Neuron (in vitro differentiated cells): Measurements from ENCODE around the gene RPS15A.
A peak's percentile ranks its signal among the peaks of the same experiment; 100 is the strongest.

ENCODE experiments used
- H2AFZ ChIP-seq: one replicate; pipeline ENCODE4 v1.6.1; 2013; ENCODE audit warnings: low read depth, mild to moderate bottlenecking, inconsistent platforms, low read length, moderate library complexity
- H3K27me3 ChIP-seq: one replicate; pipeline ENCODE4 v1.6.1; 2013; ENCODE audit warnings: low read length; ENCODE audit not compliant: insufficient read depth
- H3K36me3 ChIP-seq: one replicate; pipeline ENCODE4 v1.6.1; 2013; ENCODE audit warnings: low read length; ENCODE audit not compliant: insufficient read depth
- H3K4me1 ChIP-seq: one replicate; pipeline ENCODE4 v1.6.1; 2013; ENCODE audit warnings: low read length; ENCODE audit not compliant: insufficient read depth
- H3K4me3 ChIP-seq: 2 replicates; pipeline ENCODE4 v1.5.1; 2013; ENCODE audit warnings: mild to moderate bottlenecking, low read length, moderate library complexity
- H3K9me3 ChIP-seq: one replicate; pipeline ENCODE4 v1.6.1; 2013; ENCODE audit warnings: low read length

Gene RPS15A

DNA sequence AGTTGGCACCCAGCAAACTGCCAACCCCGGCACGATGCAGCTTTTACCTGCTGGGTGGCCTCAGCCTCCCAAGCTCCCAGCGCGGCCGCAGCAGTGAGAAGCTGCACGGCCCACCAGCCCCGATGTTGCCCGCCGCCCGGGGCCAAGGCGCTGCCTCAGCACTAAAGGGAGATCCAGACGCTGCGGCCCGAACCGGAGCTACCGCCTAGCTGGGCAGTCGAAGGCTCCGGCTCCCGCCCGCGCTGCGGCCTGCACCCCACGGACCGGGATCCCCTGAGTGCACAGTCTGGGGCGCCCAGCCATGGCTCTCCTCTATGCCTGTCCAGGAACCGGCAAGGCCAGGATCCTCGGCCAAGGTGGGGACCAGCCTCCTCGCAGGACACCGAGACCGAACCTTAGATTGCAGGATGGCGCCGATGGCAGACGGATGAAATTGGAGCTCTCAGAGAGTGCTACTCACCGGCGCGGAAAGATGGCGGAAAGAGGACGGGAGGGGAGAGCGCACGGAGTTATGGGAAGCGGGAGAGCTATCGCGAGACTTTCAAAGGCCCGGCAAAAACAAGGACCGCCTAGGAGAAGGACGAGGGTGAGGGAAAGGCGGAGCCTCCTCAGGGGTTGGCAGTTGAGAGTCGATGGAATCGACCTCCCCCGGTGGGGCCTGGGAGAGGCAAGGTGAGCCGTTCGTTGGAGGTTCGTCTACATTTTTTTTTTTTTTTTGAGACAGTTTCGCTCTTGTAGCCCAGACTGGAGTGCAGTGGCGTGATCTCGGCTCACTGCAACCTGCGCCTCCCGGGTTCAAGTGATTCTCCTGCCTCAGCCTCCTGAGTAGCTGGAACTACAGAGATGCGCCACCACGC, at the start of gene RPS15A:
Gene RPS15A (minus strand): TSS at position 485 of the 857 bp plus-strand sequence. CDS start 1,221 bp downstream, outside the sequence.
- H3K4me3 ChIP-seq, result peak within 1 kb of the TSS; percentile 100
- H2AFZ ChIP-seq, result peak within 1 kb of the TSS; percentile 64
- peaks cover 24% of the 10 kb centered on the region for H3K4me1 ChIP-seq
- H3K36me3 ChIP-seq, result peaks cover 75% of the 10 kb centered on the region
- no peaks in the 10 kb centered on the region for H3K9me3 ChIP-seq
- no peaks in the 10 kb centered on the region for H3K27me3 ChIP-seq

DNA sequence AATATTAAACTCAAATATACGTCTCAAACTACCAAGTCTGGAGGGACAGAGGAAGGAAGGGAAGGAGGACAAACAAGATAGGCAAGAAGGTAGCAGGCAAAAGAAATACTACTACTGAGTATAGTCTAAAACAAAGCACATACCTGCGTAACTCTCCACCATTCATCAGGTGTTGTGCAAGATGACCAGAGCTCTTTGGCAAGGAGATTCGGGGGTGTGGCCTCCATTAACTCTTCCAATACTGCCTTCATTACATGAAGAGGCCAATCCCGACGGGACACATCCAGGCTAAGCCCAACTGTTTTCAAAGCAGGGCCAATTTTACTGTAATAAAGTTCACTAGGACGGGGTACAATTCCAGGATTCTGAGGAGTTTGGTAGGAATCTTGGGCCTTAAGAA, 49.4 kb upstream of the RPS15A start:
- no peak overlapping the region for H2AFZ ChIP-seq
- no peaks in the 10 kb centered on the region for H3K4me1 ChIP-seq
- peaks cover 84% of the 10 kb centered on the region for H3K36me3 ChIP-seq

DNA sequence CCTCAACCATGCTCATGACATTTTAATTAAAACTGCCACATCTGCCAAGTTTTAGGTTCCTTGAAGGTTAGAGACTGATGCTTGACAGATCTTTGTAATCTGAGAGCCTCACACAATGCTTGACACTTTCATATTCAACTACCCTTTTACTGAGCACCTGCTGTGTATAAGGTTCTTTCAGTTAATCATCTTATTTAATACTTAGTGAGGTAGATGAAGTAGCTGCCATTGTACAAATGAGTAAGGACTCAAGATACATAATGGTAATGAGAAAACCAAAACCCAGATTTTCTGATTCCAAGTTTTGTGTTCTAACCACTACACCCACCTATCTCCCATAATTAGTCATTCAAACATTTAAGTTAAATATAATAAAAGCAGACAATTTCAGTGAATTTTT, 46.6 kb upstream of the RPS15A start:
- Histone ChIP-seq H3K4me1 (no peaks in the 10 kb centered on the region), H2AFZ (no peak overlapping the region), H3K36me3 (peaks cover 91% of the 10 kb centered on the region), H3K9me3 (peaks cover 2% of the 10 kb centered on the region), H3K27me3 (no peaks in the 10 kb centered on the region), H3K4me3 (no peak overlapping the region)

More for the DNA sequence above, 49.4 kb upstream of the RPS15A start:
- no peak overlapping the region for H3K4me3 ChIP-seq
- no peaks in the 10 kb centered on the region for H3K27me3 ChIP-seq
- peaks cover 2% of the 10 kb centered on the region for H3K9me3 ChIP-seq

DNA sequence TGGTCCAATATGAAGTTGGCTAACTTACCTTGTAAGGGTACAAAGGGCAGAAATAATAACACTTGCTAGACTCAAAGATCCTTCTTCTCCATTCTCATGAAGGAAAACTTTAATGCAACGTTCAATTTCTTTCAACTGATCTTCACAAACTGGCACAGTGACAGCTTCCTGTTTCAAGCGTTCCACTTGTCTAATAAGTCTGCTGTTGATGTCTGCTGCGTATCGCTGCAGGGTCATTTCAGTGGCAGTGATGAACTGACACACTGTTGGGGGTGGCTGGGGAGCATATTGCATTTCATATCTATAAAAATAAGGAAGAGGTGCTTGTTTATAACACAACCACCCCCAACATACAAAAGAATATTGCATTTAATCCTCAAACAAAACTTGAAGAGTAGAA, 44.7 kb upstream of the RPS15A start:
- peaks cover 95% of the 10 kb centered on the region for H3K36me3 ChIP-seq

DNA sequence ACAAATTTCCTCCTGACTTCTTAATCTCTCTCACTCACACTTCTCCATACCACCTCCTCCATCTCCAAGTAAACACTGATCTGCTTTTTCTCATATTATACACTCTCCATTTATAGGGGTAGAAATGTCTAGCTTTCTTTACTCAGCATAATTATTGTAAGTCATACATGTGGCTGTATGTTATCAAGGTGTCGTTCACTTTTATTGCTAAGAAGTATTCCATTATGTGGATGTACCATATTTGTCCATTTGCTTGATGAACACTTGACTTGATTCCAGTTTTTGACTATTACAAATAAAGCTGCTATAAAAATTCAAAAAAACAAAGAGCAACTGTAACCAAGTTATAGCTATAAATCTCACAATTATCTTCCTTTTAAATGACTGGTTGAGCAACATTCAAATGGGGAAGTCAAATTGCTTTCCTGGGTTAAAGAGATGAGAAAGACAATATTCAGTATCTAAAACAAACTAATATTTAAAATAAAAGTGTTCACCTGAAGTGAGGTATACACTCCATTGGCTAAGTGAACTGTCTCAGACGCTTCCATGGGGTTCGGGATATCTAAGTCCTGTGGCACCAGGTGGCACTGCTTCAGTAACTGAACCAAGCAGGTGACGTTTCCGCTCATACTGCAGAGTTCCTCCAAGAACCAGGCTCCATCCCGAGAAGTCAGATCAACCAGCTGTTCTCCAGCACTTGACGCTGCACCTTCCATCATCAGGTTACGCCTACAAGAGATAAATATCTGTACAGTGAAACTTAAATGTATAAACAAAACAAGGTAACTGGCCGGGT, 43.8 kb upstream of the RPS15A start:
- Histone ChIP-seq H3K4me3 (no peak overlapping the region), H3K9me3 (peaks cover 2% of the 10 kb centered on the region), H2AFZ (no peak overlapping the region), H3K36me3 (peaks cover 95% of the 10 kb centered on the region), H3K4me1 (no peaks in the 10 kb centered on the region), H3K27me3 (no peaks in the 10 kb centered on the region)

More for the DNA sequence above, 44.7 kb upstream of the RPS15A start:
- Histone ChIP-seq H3K4me3 (no peak overlapping the region), H3K4me1 (no peaks in the 10 kb centered on the region), H3K9me3 (peaks cover 2% of the 10 kb centered on the region), H2AFZ (no peak overlapping the region), H3K27me3 (no peaks in the 10 kb centered on the region)

DNA sequence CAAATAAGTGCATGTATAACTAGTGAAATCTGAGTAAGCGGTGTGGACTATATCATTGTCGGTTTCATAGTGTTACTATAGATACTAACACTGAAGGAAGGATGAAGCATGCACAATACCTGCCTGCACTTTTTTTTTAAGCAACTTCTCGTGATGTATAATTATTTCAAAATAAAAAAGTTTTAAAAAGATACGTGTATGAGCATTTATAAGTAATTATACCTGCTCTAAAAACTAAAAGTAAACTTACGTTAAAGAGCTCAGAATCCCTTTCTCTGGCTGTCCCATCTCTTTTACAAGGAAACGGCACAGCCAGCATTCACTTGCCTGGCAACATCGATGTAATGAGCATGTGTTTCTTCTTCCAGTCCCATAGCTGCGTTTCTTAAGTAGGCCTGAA, 42.5 kb upstream of the RPS15A start:
- peaks cover 2% of the 10 kb centered on the region for H3K9me3 ChIP-seq
- no peaks in the 10 kb centered on the region for H3K4me1 ChIP-seq
- no peak overlapping the region for H2AFZ ChIP-seq
- no peaks in the 10 kb centered on the region for H3K27me3 ChIP-seq
- peaks cover 92% of the 10 kb centered on the region for H3K36me3 ChIP-seq
- no peak overlapping the region for H3K4me3 ChIP-seq

DNA sequence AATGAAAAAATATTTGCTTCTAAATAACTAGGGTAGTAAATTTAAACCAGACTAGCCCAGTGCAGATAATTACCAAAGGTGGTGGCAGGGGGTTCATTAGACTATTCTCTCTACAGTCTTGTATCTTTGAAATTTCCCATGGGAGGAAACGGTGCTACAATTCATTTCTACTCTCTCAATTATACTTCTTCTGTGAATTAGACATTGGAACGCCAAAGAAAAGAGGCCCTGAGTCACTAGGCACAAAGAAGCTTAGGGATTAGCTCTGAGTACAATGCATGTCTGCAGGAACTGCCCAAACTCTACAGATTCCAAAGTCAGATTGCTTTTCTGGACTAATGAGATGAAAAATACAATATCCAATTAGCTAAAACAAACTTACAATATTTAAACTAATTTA, 41.9 kb upstream of the RPS15A start:
- peaks cover 2% of the 10 kb centered on the region for H3K9me3 ChIP-seq
- no peak overlapping the region for H2AFZ ChIP-seq
- no peak overlapping the region for H3K4me3 ChIP-seq
- H3K27me3 ChIP-seq, result no peaks in the 10 kb centered on the region
- peaks cover 89% of the 10 kb centered on the region for H3K36me3 ChIP-seq
- no peaks in the 10 kb centered on the region for H3K4me1 ChIP-seq

DNA sequence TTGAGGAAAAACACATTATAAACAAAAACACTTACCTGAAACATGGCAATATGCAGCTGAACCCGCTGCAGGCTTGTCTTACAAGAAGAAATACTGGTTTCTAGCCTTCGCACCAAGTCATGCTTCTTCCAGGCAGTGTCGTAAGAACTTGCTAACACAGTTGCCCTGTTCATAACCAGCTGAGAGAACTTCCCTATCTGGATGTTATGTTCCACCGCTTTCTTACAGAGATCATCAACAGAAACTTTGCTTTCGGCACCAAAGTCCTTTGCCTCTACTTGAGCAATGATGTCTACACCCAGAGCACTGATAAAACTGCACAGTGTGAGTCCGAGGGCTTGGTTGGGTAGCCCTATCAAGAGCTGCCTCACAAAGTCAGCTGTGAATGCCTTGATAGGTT, 39.1 kb upstream of the RPS15A start:
- Histone ChIP-seq H3K4me3 (no peak overlapping the region), H2AFZ (no peak overlapping the region), H3K36me3 (peaks cover 63% of the 10 kb centered on the region), H3K27me3 (no peaks in the 10 kb centered on the region), H3K9me3 (no peaks in the 10 kb centered on the region), H3K4me1 (no peaks in the 10 kb centered on the region)

DNA sequence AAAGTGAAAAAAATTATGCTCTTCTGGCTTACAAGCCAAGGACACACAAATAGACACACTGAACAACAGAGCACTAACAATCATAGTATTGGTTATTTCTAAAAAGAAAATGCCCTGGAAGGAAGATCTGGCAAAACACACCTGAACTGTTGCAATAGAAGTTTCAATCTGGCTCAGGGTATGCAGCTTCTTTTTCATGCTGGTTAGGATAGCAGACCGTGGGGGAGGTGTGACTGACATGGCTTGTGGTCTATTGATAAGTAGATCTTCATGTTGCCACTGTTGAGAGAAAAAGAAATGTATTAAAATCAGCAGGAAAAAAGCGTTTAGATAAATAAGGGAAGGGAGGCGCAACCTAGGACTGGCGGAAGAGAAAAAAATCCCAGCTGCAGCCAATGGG, 37.8 kb upstream of the RPS15A start:
- Histone ChIP-seq H3K36me3 (peaks cover 53% of the 10 kb centered on the region), H3K27me3 (no peaks in the 10 kb centered on the region), H2AFZ (no peak overlapping the region), H3K4me3 (no peak overlapping the region), H3K4me1 (no peaks in the 10 kb centered on the region), H3K9me3 (no peaks in the 10 kb centered on the region)

DNA sequence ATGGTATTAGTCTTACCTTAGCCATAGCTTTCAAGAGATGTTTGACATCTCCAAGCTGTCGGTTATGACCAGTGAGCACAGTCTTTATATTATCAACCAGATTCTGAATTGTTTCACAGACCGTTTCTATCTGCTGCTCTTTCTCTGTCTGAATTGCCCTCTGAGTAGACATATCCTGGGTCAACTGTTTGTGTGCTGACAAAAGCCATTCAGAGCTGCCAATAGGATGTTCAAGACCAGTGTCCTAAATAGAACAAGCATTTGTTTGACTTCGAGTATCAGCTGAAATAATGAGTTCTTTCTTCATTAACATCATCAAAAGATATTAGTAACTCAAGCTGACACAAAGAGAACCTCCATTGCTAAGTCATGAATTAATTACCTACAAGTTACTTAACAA, 26.2 kb upstream of the RPS15A start:
- Histone ChIP-seq H3K4me1 (no peaks in the 10 kb centered on the region), H3K9me3 (no peaks in the 10 kb centered on the region), H3K36me3 (peaks cover 69% of the 10 kb centered on the region), H3K27me3 (no peaks in the 10 kb centered on the region), H2AFZ (no peak overlapping the region), H3K4me3 (no peak overlapping the region)

DNA sequence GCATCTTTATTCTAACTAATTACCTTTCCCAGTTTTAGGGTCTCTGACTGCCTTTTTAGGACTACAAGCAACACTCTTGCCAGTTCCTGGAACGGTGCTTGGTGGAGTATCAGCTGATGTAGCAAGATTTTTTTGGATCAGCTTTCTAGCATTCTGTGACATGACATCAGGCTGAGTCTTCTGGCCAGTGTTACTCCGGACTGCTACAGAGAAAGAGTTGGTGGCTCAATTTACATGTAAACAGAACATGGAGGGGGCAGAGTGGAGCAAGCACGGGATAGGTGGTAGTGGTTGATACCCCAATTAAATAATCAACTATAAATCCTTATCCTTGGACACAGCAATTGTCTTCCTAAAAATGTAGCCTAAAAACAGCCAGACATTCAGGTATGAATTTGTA, 21.8 kb upstream of the RPS15A start:
- H3K27me3 ChIP-seq, result no peaks in the 10 kb centered on the region
- H3K36me3 ChIP-seq, result peaks cover 75% of the 10 kb centered on the region
- no peak overlapping the region for H2AFZ ChIP-seq
- H3K4me1 ChIP-seq, result no peaks in the 10 kb centered on the region
- H3K9me3 ChIP-seq, result no peaks in the 10 kb centered on the region
- H3K4me3 ChIP-seq, result no peak overlapping the region

DNA sequence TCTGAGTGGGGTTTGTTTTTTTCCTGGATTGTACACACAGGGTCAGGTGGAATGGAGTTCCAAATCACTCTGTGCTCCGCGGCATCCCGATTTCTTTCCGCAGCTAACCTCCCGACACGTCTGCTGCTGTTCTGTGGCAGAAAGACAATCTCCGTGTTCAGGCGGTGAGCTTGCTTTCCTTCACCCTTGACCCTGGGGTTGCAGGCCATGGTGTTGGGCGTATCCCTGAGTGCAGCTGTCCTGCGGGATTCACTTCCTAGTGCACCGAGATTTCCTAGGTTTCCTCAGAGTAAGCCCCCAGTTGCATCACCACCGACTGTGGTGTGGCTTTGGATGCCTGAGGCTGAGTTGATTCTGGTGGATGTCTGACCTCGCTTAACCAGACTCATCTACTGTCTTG, 19.0 kb upstream of the RPS15A start:
- no peaks in the 10 kb centered on the region for H3K4me1 ChIP-seq
- no peaks in the 10 kb centered on the region for H3K9me3 ChIP-seq
- H3K4me3 ChIP-seq, result no peak overlapping the region
- H3K27me3 ChIP-seq, result no peaks in the 10 kb centered on the region
- H3K36me3 ChIP-seq, result peaks cover 57% of the 10 kb centered on the region
- H2AFZ ChIP-seq, result no peak overlapping the region

DNA sequence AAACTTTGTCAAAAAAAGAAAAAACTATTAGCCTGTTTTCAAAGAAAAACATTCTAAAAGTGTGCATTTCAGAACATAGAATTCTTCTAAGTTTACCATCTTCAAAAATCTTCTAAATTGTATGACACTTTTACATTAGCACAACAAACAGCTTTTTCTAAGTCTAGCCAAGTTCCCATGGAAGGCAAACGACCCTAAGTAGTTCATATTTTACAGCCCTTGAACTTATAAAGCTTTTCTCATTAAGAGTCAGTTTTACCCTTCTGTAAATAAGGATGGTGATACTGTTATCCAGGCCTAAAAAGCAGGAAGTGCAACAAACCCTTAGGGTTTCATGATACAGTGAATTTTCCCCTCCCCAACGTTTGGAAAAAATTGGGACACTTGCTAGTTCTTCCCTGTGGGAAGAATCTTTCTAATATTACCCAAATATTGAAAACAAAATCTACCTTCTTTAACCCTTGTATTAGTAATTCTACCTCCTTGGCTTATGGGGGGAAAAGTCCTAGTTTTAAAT, 15.2 kb upstream of the RPS15A start:
- no peak overlapping the region for H2AFZ ChIP-seq
- no peaks in the 10 kb centered on the region for H3K27me3 ChIP-seq
- no peaks in the 10 kb centered on the region for H3K4me1 ChIP-seq
- H3K36me3 ChIP-seq, result peaks cover 30% of the 10 kb centered on the region
- no peaks in the 10 kb centered on the region for H3K9me3 ChIP-seq
- H3K4me3 ChIP-seq, result no peak overlapping the region
